Adrenal gland (tissue), 5 donors: ENCODE measurements around the gene MAST4.

Experiments
- CTCF ChIP-seq, 6 experiments: fragments of 450-650 bp in 4 of 6; fragments of 200-600 bp in 2 of 6; sonication (generic) in 1 of 6; IDR thresholded peaks; 1 replicate in 5 of 6; 2 replicates in 1 of 6; pipeline versions ENCODE4 v1.5.1 to v1.8.0; 2016 to 2021; ENCODE audit warnings: antibody characterized with exemption in 6 of 6, mild to moderate bottlenecking in 2 of 6, moderate library complexity in 1 of 6
- POLR2A ChIP-seq, 2 donors: fragments of 450-650 bp; IDR thresholded peaks; one replicate each; pipeline ENCODE4 v1.6.1; 2017; ENCODE audit warnings: antibody characterized with exemption in 2 of 2, mild to moderate bottlenecking in 2 of 2, moderate library complexity in 1 of 2
- donor health status: DM: no; HTN: no; CAD: no.

- TF ChIP-seq CTCF (IDR thresholded peaks at IDR 0.05) (no peak), POLR2A (IDR thresholded peaks at IDR 0.05) (no peak)
These were observed 307.0 kb downstream of the MAST4 start for GRCh38 chr5:66903218-66903617.
